Prostate gland (tissue), 2 donors: Measurements from ENCODE around the gene JAM2.

Experiments used
- CTCF ChIP-seq, 4 experiments: fragments of 200-600 bp in 2 of 4; fragments of 450-650 bp in 2 of 4; sonication (generic) in 2 of 4; IDR thresholded peaks; 1 replicate in 3 of 4; 2 replicates in 1 of 4; pipeline ENCODE4 v1.5.1; 2016 to 2019; ENCODE audit warnings: antibody characterized with exemption in 4 of 4, mild to moderate bottlenecking in 2 of 4, moderate library complexity in 2 of 4
- POLR2AphosphoS5 ChIP-seq: sonication (generic); formaldehyde crosslinking; IDR thresholded peaks from one replicate; pipeline ENCODE4 v1.6.1; 2017; ENCODE audit warnings: antibody characterized with exemption

DNA sequence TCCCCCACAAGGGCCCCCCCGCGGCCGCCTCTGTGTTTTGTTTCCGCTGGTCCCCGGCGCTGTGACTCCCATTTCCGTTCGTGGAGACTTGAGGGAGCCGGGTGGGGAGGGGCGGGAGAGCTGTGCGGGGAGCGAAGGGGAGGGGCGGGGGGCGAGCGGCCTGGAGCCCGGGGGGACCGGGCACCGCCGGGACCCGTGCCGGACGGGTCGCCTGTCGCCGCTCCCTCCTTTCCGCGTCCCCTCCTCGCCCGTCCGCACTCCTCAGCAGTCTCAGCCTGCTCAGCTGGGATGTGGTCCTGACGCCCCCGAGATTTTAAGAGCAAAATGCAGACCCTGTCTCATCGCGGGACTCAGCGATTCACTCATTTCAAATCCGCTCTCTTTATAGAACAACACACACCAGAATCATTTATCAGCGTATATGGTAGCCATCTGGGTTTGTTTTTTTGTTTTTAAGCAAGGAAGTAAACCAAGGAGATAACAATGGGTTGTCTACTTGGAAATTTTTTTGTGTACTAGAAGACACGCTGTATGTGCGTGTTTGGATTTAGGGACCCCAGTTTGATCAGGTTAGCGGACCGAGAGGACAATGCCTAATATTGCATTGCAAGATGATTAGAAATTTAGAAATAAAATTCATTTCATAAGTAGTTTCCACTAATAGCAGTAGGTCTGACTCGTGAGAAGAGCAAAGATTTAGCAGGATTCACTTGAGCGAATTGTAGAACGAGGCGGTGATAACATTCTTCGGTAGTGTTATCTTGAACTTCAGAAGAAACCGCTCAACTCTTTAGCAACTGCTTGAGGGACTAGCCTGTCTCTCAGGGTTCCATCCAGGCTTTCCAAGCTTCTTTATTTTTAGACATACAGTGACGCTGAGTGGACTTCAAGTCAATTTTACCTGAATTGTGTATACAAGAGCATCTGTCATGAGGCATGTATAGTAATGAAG is 96.9 kb downstream of the JAM2 start:
- TF ChIP-seq CTCF (IDR thresholded peaks at IDR 0.05) (no peak), POLR2AphosphoS5 (no peak)
